PC-9 (cell line): ENCODE results near the gene PEX11G. TPM values are rescaled to one million over a fixed set of nuclear protein-coding genes. Genes with fewer than 3 reads are reported as not detected.
A peak's percentile ranks its signal among the peaks of the same experiment; 100 is the strongest.

Source experiments
- BruUV-seq: library from RNA; stranded (reverse); fragments of 400-500 nt; replicated peaks from 2 replicates; lab custom pipeline; 2021; lab: Mats Ljungman, UMichigan
- CTCF ChIA-PET: fragments of 300-600 bp; sonication (Branson Sonifier 250); formaldehyde crosslinking; loops from one replicate; lab custom pipeline; 2022; ENCODE audit warnings: antibody characterized with exemption; lab: Charles Lee
- POLR2A ChIA-PET: fragments of 300-600 bp; sonication (Branson Sonifier 250); formaldehyde crosslinking; loops from one replicate; lab custom pipeline; 2022; ENCODE audit warnings: antibody characterized with exemption; ENCODE audit not compliant: unreplicated experiment; lab: Charles Lee
- DNase-seq, 2 experiments: peaks; one replicate each; pipeline versions ENCODE4 v3.0.0 to v3.0.0-alpha.2; 2015 to 2022; ENCODE audit warnings: mixed read lengths in 1 of 2
- H2AFZ ChIP-seq: fragments of 200-600 bp; sonication (generic); 2 replicates; pipeline ENCODE4 v1.8.1; 2017; ENCODE audit warnings: antibody characterized with exemption
- H3F3A ChIP-seq: fragments of 200-600 bp; sonication (generic); 2 replicates; pipeline ENCODE4 v1.8.1; 2017; ENCODE audit warnings: antibody characterized with exemption, mild to moderate bottlenecking, low read depth; ENCODE audit not compliant: insufficient read depth
- H3K27ac ChIP-seq: fragments of 200-600 bp; sonication (generic); 2 replicates; pipeline ENCODE4 v1.6.1; 2016; ENCODE audit warnings: mixed run types
- H3K27me3 ChIP-seq: fragments of 200-600 bp; sonication (generic); 2 replicates; pipeline ENCODE4 v1.6.1; 2016; ENCODE audit warnings: low read depth, mixed run types; ENCODE audit not compliant: insufficient read depth
- H3K36me3 ChIP-seq: fragments of 200-600 bp; sonication (generic); 2 replicates; pipeline ENCODE4 v1.6.1; 2016; ENCODE audit warnings: low read depth, mixed run types
- H3K4me1 ChIP-seq: fragments of 200-600 bp; sonication (generic); replicated peaks from 2 replicates; pipeline ENCODE4 v1.6.1; 2016; ENCODE audit warnings: mixed run types; ENCODE audit not compliant: insufficient read depth
- H3K4me2 ChIP-seq: fragments of 200-600 bp; sonication (generic); 2 replicates; pipeline ENCODE4 v1.6.1; 2017; ENCODE audit warnings: mixed run types
- H3K4me3 ChIP-seq: fragments of 200-600 bp; sonication (generic); 2 replicates; pipeline ENCODE4 v1.6.1; 2016; ENCODE audit warnings: mixed run types
- H3K79me2 ChIP-seq: fragments of 200-600 bp; sonication (generic); 2 replicates; pipeline ENCODE4 v1.6.1; 2017; ENCODE audit warnings: low read depth, mixed run types
- H3K9me2 ChIP-seq: fragments of 200-600 bp; sonication (generic); 2 replicates; pipeline ENCODE4 v1.8.1; 2017; ENCODE audit warnings: mild to moderate bottlenecking; ENCODE audit not compliant: insufficient read depth
- H3K9me3 ChIP-seq: fragments of 200-600 bp; sonication (generic); 2 replicates; pipeline ENCODE4 v1.8.1; 2016; ENCODE audit warnings: low read depth; ENCODE audit not compliant: insufficient read depth
- H4K20me1 ChIP-seq: fragments of 200-600 bp; sonication (generic); 2 replicates; pipeline ENCODE4 v1.8.1; 2017; ENCODE audit not compliant: insufficient read depth
- CTCF ChIP-seq: fragments of 200-600 bp; sonication (generic); conservative IDR thresholded peaks from 2 replicates; pipeline ENCODE4 v1.6.1; 2017; ENCODE audit warnings: mixed run types, antibody characterized with exemption, mild to moderate bottlenecking, moderate library complexity
- EZH2 ChIP-seq: fragments of 200-600 bp; sonication (generic); IDR thresholded peaks from 2 replicates; pipeline ENCODE4 v1.8.0; 2017; ENCODE audit warnings: antibody characterized with exemption, low read depth
- intact Hi-C: fragments of 100-400 bp; cut with micrococcal nuclease; formaldehyde crosslinking; loops from one replicate; pipeline ENCODE4 v1.10.0; 2022; ENCODE audit not compliant: unreplicated experiment
- total RNA-seq: library from RNA; stranded (reverse); gene quantifications from 2 replicates; pipeline ENCODE4 v1.2.3, GENCODE V29; 2021

PEX11G gene
- total RNA-seq, 1 experiment from 2014 or later = 10.5 TPM

GRCh38 chr19:7489609-7490044, 792 bp upstream of the PEX11G start:
- CTCF ChIA-PET = no interaction called here

GRCh38 chr19:7486923-7487322, 1.9 kb downstream of the PEX11G start:
- intact Hi-C loops = no loop called here
- no TSS peak for BruUV-seq
- Histone ChIP-seq H3K27ac (no peak overlapping the region), H3F3A (peaks cover 35% of the 10 kb centered on the region; the same call in 1 of the 2 replicates), H3K4me1 (peaks cover 41% of the 10 kb centered on the region), H4K20me1 (no peaks in the 10 kb centered on the region), H3K36me3 (no peaks in the 10 kb centered on the region), H3K79me2 (peaks cover 7% of the 10 kb centered on the region), H3K27me3 (no peaks in the 10 kb centered on the region), H3K4me3 (no peak overlapping the region), H3K9me2 (no peaks in the 10 kb centered on the region), H3K4me2 (no peak overlapping the region), H2AFZ (no peak overlapping the region), H3K9me3 (no peaks in the 10 kb centered on the region)
- no peak for TF ChIP-seq CTCF
- no peak for TF ChIP-seq EZH2
- no peak for DNase-seq
- ChIA-PET CTCF (interaction anchor here (0.6 kb wide), 1 partner anchor 37 kb away, joined by 3 read pairs; no protein-coding TSS in a partner anchor), POLR2A (no interaction called here)

More at GRCh38 chr19:7489609-7490044, 792 bp upstream of the PEX11G start:
- Histone ChIP-seq H3F3A (peaks cover 33% of the 10 kb centered on the region), H3K9me2 (no peaks in the 10 kb centered on the region), H3K4me1 (peaks cover 39% of the 10 kb centered on the region), H3K36me3 (no peaks in the 10 kb centered on the region), H2AFZ (no peak overlapping the region), H3K79me2 (peaks cover 7% of the 10 kb centered on the region), H3K4me2 (peak overlapping the region; percentile 95), H3K9me3 (no peaks in the 10 kb centered on the region), H3K27ac (no peak overlapping the region), H3K4me3 (no peak overlapping the region), H3K27me3 (no peaks in the 10 kb centered on the region), H4K20me1 (no peaks in the 10 kb centered on the region)
- intact Hi-C loops = no loop called here
- POLR2A ChIA-PET = no interaction called here
- DNase-seq = no peak
- TF ChIP-seq CTCF = no peak
- TF ChIP-seq EZH2 = no peak
- no TSS peak for BruUV-seq

- H3K4me3 ChIP-seq = no peak overlapping the region
- no peaks in the 10 kb centered on the region for H3K9me3 ChIP-seq
- ChIA-PET POLR2A (no interaction called here), CTCF (interaction anchor here (0.7 kb wide), 1 partner anchor 102 kb away, joined by 3 read pairs; no protein-coding TSS in a partner anchor)
- no peaks in the 10 kb centered on the region for H3K9me2 ChIP-seq
- H4K20me1 ChIP-seq = no peaks in the 10 kb centered on the region
- TF ChIP-seq EZH2 (no peak), CTCF (no peak)
- H3K4me2 ChIP-seq = peak overlapping the region; percentile 70
- no TSS peak for BruUV-seq
- DNase-seq = no peak
- no peak overlapping the region for H2AFZ ChIP-seq
- H3K4me1 ChIP-seq = peaks cover 47% of the 10 kb centered on the region
- peaks cover 7% of the 10 kb centered on the region for H3K79me2 ChIP-seq
- no peaks in the 10 kb centered on the region for H3K36me3 ChIP-seq
- H3K27me3 ChIP-seq = no peaks in the 10 kb centered on the region
- H3F3A ChIP-seq = peaks cover 40% of the 10 kb centered on the region; the same call in 1 of the 2 replicates
- intact Hi-C loops = no loop called here
- H3K27ac ChIP-seq = peak overlapping the region; percentile 46; the same call in 1 of the 2 replicates
These were observed 5.1 kb downstream of the PEX11G start for GRCh38 chr19:7483720-7484201.
